Heart right ventricle (tissue), 16 donors: Measurements from ENCODE around the gene KRT7. TPM values are rescaled to one million over a fixed set of nuclear protein-coding genes. Genes with fewer than 3 reads are reported as not detected.

Experiments
- ATAC-seq, 8 donors: fragments of 200-7000 bp; cut with Tn5 transposase; one replicate each; pipeline ENCODE4 v1.9.1; 2020; ENCODE audit warnings: mild to moderate bottlenecking in 8 of 8, moderate library complexity in 8 of 8, moderate number of reproducible peaks in 1 of 8
- DNase-seq, 2 donors: peaks; one replicate each; pipeline ENCODE4 v3.0.0-alpha.2; 2020
- H3K27ac ChIP-seq, 10 donors: fragments of 200-600 bp; sonication (generic) in 2 of 10; one replicate each; pipeline versions ENCODE4 v1.5.0 to v1.8.0; 2020 to 2022; ENCODE audit warnings: mild to moderate bottlenecking in 3 of 10
- H3K27me3 ChIP-seq, 7 donors: fragments of 200-600 bp; one replicate each; pipeline ENCODE4 v1.8.0; 2021 to 2022; ENCODE audit warnings: mild to moderate bottlenecking in 2 of 7
- H3K36me3 ChIP-seq, 9 donors: fragments of 200-600 bp; sonication (generic) in 1 of 9; one replicate each; pipeline versions ENCODE4 v1.5.0 to v1.8.0; 2020 to 2022; ENCODE audit warnings: mild to moderate bottlenecking in 2 of 9
- H3K4me1 ChIP-seq, 9 donors: fragments of 200-600 bp; sonication (generic) in 1 of 9; one replicate each; pipeline versions ENCODE4 v1.5.0 to v1.8.0; 2020 to 2022; ENCODE audit warnings: mild to moderate bottlenecking in 4 of 9
- H3K4me3 ChIP-seq, 10 donors: fragments of 200-600 bp; sonication (generic) in 2 of 10; one replicate each; pipeline versions ENCODE4 v1.5.0 to v1.8.0; 2020 to 2022; ENCODE audit warnings: mild to moderate bottlenecking in 7 of 10, moderate library complexity in 2 of 10
- H3K9me3 ChIP-seq, 11 donors: fragments of 200-600 bp in 10 of 11; sonication (generic) in 2 of 11; one replicate each; pipeline versions ENCODE4 v1.5.0 to v1.8.0; 2013 to 2022; ENCODE audit warnings: mild to moderate bottlenecking in 2 of 11, control low read depth in 1 of 11, moderate library complexity in 1 of 11
- CTCF ChIP-seq, 9 donors: fragments of 200-600 bp; sonication (generic) in 2 of 9; IDR thresholded peaks; one replicate each; pipeline versions ENCODE4 v1.5.0 to v1.8.0; 2021 to 2022; ENCODE audit warnings: antibody characterized with exemption in 9 of 9, mild to moderate bottlenecking in 5 of 9, moderate library complexity in 1 of 9
- whole genome bisulfite sequencing, 2 donors: extraction: QIAGEN DNeasy Blood & Tissue Kit; methylation state at CpG; one replicate each; pipeline ENCODE4 v1.1.7; 2013; ENCODE audit warnings: inconsistent platforms in 1 of 2; 5-methylcytosine and 5-hydroxymethylcytosine counted together
- intact Hi-C, 10 donors: fragments of 100-400 bp; cut with DNase I; formaldehyde crosslinking; loops; one replicate each; pipeline versions ENCODE4 v1.11.1 to v1.14.2; 2022
- polyA plus RNA-seq, 2 donors: library from polyadenylated mRNA; stranded (reverse); fragments of 200-250 nt; gene quantifications; one replicate each; pipeline ENCODE4 v1.2.3, GENCODE V29; 2013
- total RNA-seq, 10 donors: library from RNA; stranded (reverse); fragmentation: NEBNext Ultra II Directional in 3 of 10; extraction: Animal tissue kit (Norgen Biotek cat#: 25700) in 3 of 10; gene quantifications; one replicate each; pipeline versions ENCODE4 v1.2.1 to v1.2.4, GENCODE V29; 2021 to 2023
- donor health status: Arrhythmogenic right ventricular cardiomyopathy.
- donor health status: ischemic (EF 13 %, LVEDD 7.1; RV severe dilation, severe dysfunction).
- donor health status: healthy with polysubstance abuse.
- donor health status: DM: no; HTN: yes; CAD: no.
- donor health status: DM: no; HTN: no; CAD: no.
- donor health status: ischemic (EF 25% LVEDD 6.9; RV normal size, moderate dysfunction).
- donor health status: ischemic (EF 25% LVEDD 5.7; RV mildly dilated, moderate dysfunction).
- donor health status: healthy.
- donor health status: DM: yes; HTN: yes; CAD: no.
- donor health status: Ischemic cardiomyopathy.
- donor health status: ischemic (EF 35%, LVEDD 5.7; RV mildly dilated, moderate dysfunction).
- donor health status: nonischemic (EF 11% LVEDD 7.7; RV severe dilation, severe dysfunction).
- donor health status: DM: yes; HTN: yes; CAD: no.
- donor health status: PGD.
- donor health status: ischemic (EF 29% LVEDD 5.4; RV normal size, mild dysfunction).
- donor health status: nonischemic (EF 23%, LVEDD 6.1; RV moderate dilation, normal function).

Gene KRT7
- total and polyA plus RNA-seq, 12 donors: 0.59 to 10.8 (median 1.8) TPM; not detected in 3

- intact Hi-C loops: no loop called here
- no peak overlapping the region for H3K4me3 ChIP-seq
- H3K4me1 ChIP-seq: no peaks in the 10 kb centered on the region
- ATAC-seq (peak in 1 of 8 donors; percentile 41), DNase-seq (no peak)
- no peaks in the 10 kb centered on the region for H3K9me3 ChIP-seq
- 71 to 73% methylated on average over 2 of the region's 2 CpGs for WGBS, 2 donors
- H3K27me3 ChIP-seq: peaks cover 0 to 29% (median 8%) of the 10 kb centered on the region in 7 donors
- TF ChIP-seq CTCF (IDR thresholded peaks at IDR 0.05): no peak
- H3K36me3 ChIP-seq: no peaks in the 10 kb centered on the region
- H3K27ac ChIP-seq: no peak overlapping the region
Measured at GRCh38 chr12:52268212-52268611, 35.2 kb downstream of the KRT7 start.

GRCh38 chr12:52270541-52271070, 37.6 kb downstream of the KRT7 start:
- Histone ChIP-seq H3K27me3 (peaks cover 0 to 46% (median 18%) of the 10 kb centered on the region in 7 donors), H3K27ac (no peak overlapping the region), H3K4me1 (no peaks in the 10 kb centered on the region), H3K9me3 (no peaks in the 10 kb centered on the region), H3K4me3 (no peak overlapping the region), H3K36me3 (no peaks in the 10 kb centered on the region)
- intact Hi-C loops: loop anchor here in 1 of 10 donors (10.0 kb wide), 1 partner anchor 56 kb away; no protein-coding TSS in a partner anchor
- ATAC-seq (no peak), DNase-seq (no peak)
- TF ChIP-seq CTCF (IDR thresholded peaks at IDR 0.05): no peak
- 72 to 84% methylated on average over 6 of the region's 6 CpGs for WGBS, 2 donors

GRCh38 chr12:52271158-52271557, 38.1 kb downstream of the KRT7 start:
- no peak for DNase-seq
- Histone ChIP-seq H3K9me3 (no peaks in the 10 kb centered on the region), H3K27me3 (peaks cover 0 to 51% (median 18%) of the 10 kb centered on the region in 7 donors), H3K36me3 (no peaks in the 10 kb centered on the region), H3K4me1 (no peaks in the 10 kb centered on the region), H3K27ac (no peak overlapping the region), H3K4me3 (no peak overlapping the region)
- intact Hi-C loops: loop anchor here in 1 of 10 donors (10.0 kb wide), 1 partner anchor 56 kb away; no protein-coding TSS in a partner anchor
- WGBS, 2 donors: 67 to 83% methylated on average over 1 of the region's 1 CpG
- no peak for ATAC-seq
- no peak for TF ChIP-seq CTCF (IDR thresholded peaks at IDR 0.05)

GRCh38 chr12:52274521-52275120, 41.6 kb downstream of the KRT7 start, which contains the start of gene KRT86:
KRT86 (plus strand) TSS chr12:52274645; CDS start chr12:52301917, 27,272 bp downstream.
- Histone ChIP-seq H3K4me3 (no peak within 1 kb of the TSS), H3K9me3 (no peaks in the 10 kb centered on the region), H3K4me1 (peaks cover 0 to 12% (median 0%) of the 10 kb centered on the region in 9 donors), H3K27ac (no peak within 1 kb of the TSS), H3K27me3 (peaks cover 0 to 66% (median 35%) of the 10 kb centered on the region in 7 donors), H3K36me3 (no peaks in the 10 kb centered on the region)
- ATAC-seq (no peak), DNase-seq (no peak)
- no peak for TF ChIP-seq CTCF (IDR thresholded peaks at IDR 0.05)
- 66 to 69% methylated on average over 3 of the region's 3 CpGs for WGBS, 2 donors
- intact Hi-C loops: loop anchor here in 5 of 10 donors (5.0 to 10.0 kb wide), 5 partner anchors 57 to 117 kb away; no protein-coding TSS in a partner anchor
